ENCODE data around the gene XRCC5.

Gene XRCC5

DNA sequence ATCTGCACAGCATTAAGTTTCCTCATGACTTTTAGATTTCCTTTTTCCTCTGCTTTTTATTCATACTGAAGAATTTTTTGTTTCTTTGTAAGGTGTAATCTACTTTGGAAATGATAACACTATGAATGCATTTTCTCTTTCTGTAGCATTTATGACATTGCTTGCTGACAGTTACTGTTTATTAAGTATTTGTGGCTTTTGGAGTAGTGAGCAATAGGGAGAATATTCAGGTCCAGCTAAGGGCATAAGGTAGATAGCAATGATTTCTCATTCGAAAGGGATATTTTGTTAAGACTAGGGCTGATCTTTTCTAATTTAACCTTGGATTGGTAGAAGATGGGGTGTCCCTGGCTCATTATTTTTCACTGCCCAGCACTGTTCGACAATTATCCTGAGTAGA lies 80.3 kb downstream of the XRCC5 start:
- Histone ChIP-seq H3K4me2 (ENCODE audit: low read length) (no peak overlapping the region), H4K12ac (ENCODE audit: low read depth, low read length) (no peak overlapping the region), H3K36me3 (ENCODE audit: control insufficient read depth in 1 of 2, insufficient read depth in 2 of 2, low read length in 2 of 2) (peaks cover 7 to 21% of the 10 kb centered on the region in 2 experiments), H3K14ac (ENCODE audit: low read length) (no peak overlapping the region), H3K4me1 (ENCODE audit: control insufficient read depth in 1 of 2, insufficient read depth in 2 of 2, low read length in 2 of 2) (no peaks in the 10 kb centered on the region), H4K91ac (ENCODE audit: low read depth, low read length) (no peak overlapping the region), H2AK5ac (ENCODE audit: low read length) (no peak overlapping the region), H3K4ac (ENCODE audit: low read depth, low read length) (no peak overlapping the region), H2BK12ac (ENCODE audit: low read length) (no peak overlapping the region), H3K9ac (ENCODE audit: low read length) (no peak overlapping the region), H3K18ac (ENCODE audit: low read length) (no peak overlapping the region), H3K79me2 (ENCODE audit: control insufficient read depth, insufficient read depth, low read length, poor library complexity) (no peaks in the 10 kb centered on the region), H3K4me3 (ENCODE audit: low read depth, low read length) (no peak overlapping the region), H2BK5ac (ENCODE audit: low read depth, low read length, poor library complexity) (no peak overlapping the region), H3K79me1 (ENCODE audit: low read length) (no peaks in the 10 kb centered on the region), H3K27me3 (ENCODE audit: insufficient read depth, low read length) (no peaks in the 10 kb centered on the region), H2BK120ac (ENCODE audit: insufficient read depth, low read length, poor library complexity) (no peak overlapping the region), H4K8ac (ENCODE audit: low read depth, low read length) (no peak overlapping the region), H2AFZ (ENCODE audit: insufficient read depth, low read length, poor library complexity) (no peak overlapping the region), H3K27ac (ENCODE audit: low read depth, low read length) (no peak overlapping the region), H3K23ac (ENCODE audit: low read length) (no peak overlapping the region), H3K9me3 (ENCODE audit: insufficient read depth, low read depth, low read length) (no peaks in the 10 kb centered on the region)
- DNase-seq = no peak
- WGBS (ENCODE audit: extremely low coverage, insufficient coverage, insufficient read length) = no CpG with 5 or more reads among the region's 2 CpGs

- Histone ChIP-seq H4K12ac (ENCODE audit: low read depth, low read length) (no peak overlapping the region), H2BK120ac (ENCODE audit: insufficient read depth, low read length, poor library complexity) (no peak overlapping the region), H3K9ac (ENCODE audit: low read length) (no peak overlapping the region), H3K9me3 (ENCODE audit: insufficient read depth, low read depth, low read length) (no peaks in the 10 kb centered on the region), H2BK5ac (ENCODE audit: low read depth, low read length, poor library complexity) (no peak overlapping the region), H3K4me2 (ENCODE audit: low read length) (no peak overlapping the region), H3K27ac (ENCODE audit: low read depth, low read length) (no peak overlapping the region), H3K4me3 (ENCODE audit: low read depth, low read length) (no peak overlapping the region), H3K27me3 (ENCODE audit: insufficient read depth, low read length) (no peaks in the 10 kb centered on the region), H4K91ac (ENCODE audit: low read depth, low read length) (no peak overlapping the region), H3K79me2 (ENCODE audit: control insufficient read depth, insufficient read depth, low read length, poor library complexity) (no peaks in the 10 kb centered on the region), H2AK5ac (ENCODE audit: low read length) (no peak overlapping the region), H3K4ac (ENCODE audit: low read depth, low read length) (no peak overlapping the region), H3K14ac (ENCODE audit: low read length) (no peak overlapping the region), H4K8ac (ENCODE audit: low read depth, low read length) (no peak overlapping the region), H2BK12ac (ENCODE audit: low read length) (no peak overlapping the region), H3K79me1 (ENCODE audit: low read length) (no peaks in the 10 kb centered on the region), H2AFZ (ENCODE audit: insufficient read depth, low read length, poor library complexity) (no peak overlapping the region), H3K23ac (ENCODE audit: low read length) (no peak overlapping the region), H3K4me1 (ENCODE audit: control insufficient read depth in 1 of 2, insufficient read depth in 2 of 2, low read length in 2 of 2) (no peaks in the 10 kb centered on the region), H3K18ac (ENCODE audit: low read length) (no peak overlapping the region), H3K36me3 (ENCODE audit: control insufficient read depth in 1 of 2, insufficient read depth in 2 of 2, low read length in 2 of 2) (peaks cover 11 to 21% of the 10 kb centered on the region in 2 experiments)
- no peak for DNase-seq
- WGBS (ENCODE audit: extremely low coverage, insufficient coverage, insufficient read length) = no CpG with 5 or more reads among the region's 4 CpGs
Measured at GRCh38 chr2:216192181-216192580, 83.0 kb downstream of the XRCC5 start.

GRCh38 chr2:216192931-216193330 lies 83.8 kb downstream of the XRCC5 start:
- no peak overlapping the region for H3K4me2 ChIP-seq (ENCODE audit: low read length)
- H3K9me3 ChIP-seq (ENCODE audit: insufficient read depth, low read depth, low read length) = no peaks in the 10 kb centered on the region
- H3K4me1 ChIP-seq (ENCODE audit: control insufficient read depth in 1 of 2, insufficient read depth in 2 of 2, low read length in 2 of 2) = no peaks in the 10 kb centered on the region
- H3K36me3 ChIP-seq (ENCODE audit: control insufficient read depth in 1 of 2, insufficient read depth in 2 of 2, low read length in 2 of 2) = peaks cover 12 to 26% of the 10 kb centered on the region in 2 experiments
- no peak overlapping the region for H3K14ac ChIP-seq (ENCODE audit: low read length)
- WGBS (ENCODE audit: extremely low coverage, insufficient coverage, insufficient read length) = no CpG with 5 or more reads among the region's 3 CpGs
- H4K8ac ChIP-seq (ENCODE audit: low read depth, low read length) = no peak overlapping the region
- H3K18ac ChIP-seq (ENCODE audit: low read length) = no peak overlapping the region
- H4K91ac ChIP-seq (ENCODE audit: low read depth, low read length) = no peak overlapping the region
- no peaks in the 10 kb centered on the region for H3K79me1 ChIP-seq (ENCODE audit: low read length)
- H3K79me2 ChIP-seq (ENCODE audit: control insufficient read depth, insufficient read depth, low read length, poor library complexity) = no peaks in the 10 kb centered on the region
- H4K12ac ChIP-seq (ENCODE audit: low read depth, low read length) = no peak overlapping the region
- no peak overlapping the region for H2BK12ac ChIP-seq (ENCODE audit: low read length)
- DNase-seq = peak; percentile 66 to 67
- H2BK5ac ChIP-seq (ENCODE audit: low read depth, low read length, poor library complexity) = no peak overlapping the region
- no peak overlapping the region for H2BK120ac ChIP-seq (ENCODE audit: insufficient read depth, low read length, poor library complexity)
- no peak overlapping the region for H2AK5ac ChIP-seq (ENCODE audit: low read length)
- H2AFZ ChIP-seq (ENCODE audit: insufficient read depth, low read length, poor library complexity) = no peak overlapping the region
- H3K27ac ChIP-seq (ENCODE audit: low read depth, low read length) = no peak overlapping the region
- H3K4me3 ChIP-seq (ENCODE audit: low read depth, low read length) = no peak overlapping the region
- no peak overlapping the region for H3K4ac ChIP-seq (ENCODE audit: low read depth, low read length)
- H3K27me3 ChIP-seq (ENCODE audit: insufficient read depth, low read length) = no peaks in the 10 kb centered on the region
- H3K23ac ChIP-seq (ENCODE audit: low read length) = peak overlapping the region; percentile 61
- H3K9ac ChIP-seq (ENCODE audit: low read length) = no peak overlapping the region

DNA sequence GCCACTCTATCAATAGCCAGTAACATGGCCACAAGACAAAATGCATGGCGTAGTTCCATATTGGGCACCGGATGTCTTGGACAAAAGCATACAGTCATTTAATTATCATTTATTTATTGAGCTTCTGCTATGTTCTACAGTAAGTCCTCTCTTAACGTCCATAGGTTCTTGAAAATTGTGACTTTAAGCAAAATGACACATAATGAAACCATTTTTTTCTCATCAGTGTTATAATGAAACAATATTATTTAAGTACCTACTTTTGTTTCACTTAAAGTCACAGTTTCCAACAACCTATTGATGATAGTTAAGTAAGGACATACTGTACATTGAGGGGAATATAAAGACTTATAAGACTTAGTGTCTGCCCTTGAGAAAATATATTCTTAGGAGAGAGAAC lies 84.9 kb downstream of the XRCC5 start:
- H3K4ac ChIP-seq (ENCODE audit: low read depth, low read length) = no peak overlapping the region
- no peaks in the 10 kb centered on the region for H3K27me3 ChIP-seq (ENCODE audit: insufficient read depth, low read length)
- H3K4me2 ChIP-seq (ENCODE audit: low read length) = no peak overlapping the region

More for the DNA sequence above, 84.9 kb downstream of the XRCC5 start:
- Histone ChIP-seq H3K79me1 (ENCODE audit: low read length) (no peaks in the 10 kb centered on the region), H4K12ac (ENCODE audit: low read depth, low read length) (no peak overlapping the region), H3K9me3 (ENCODE audit: insufficient read depth, low read depth, low read length) (no peaks in the 10 kb centered on the region), H3K23ac (ENCODE audit: low read length) (no peak overlapping the region), H3K14ac (ENCODE audit: low read length) (no peak overlapping the region), H3K27ac (ENCODE audit: low read depth, low read length) (no peak overlapping the region), H4K91ac (ENCODE audit: low read depth, low read length) (no peak overlapping the region), H2BK5ac (ENCODE audit: low read depth, low read length, poor library complexity) (no peak overlapping the region), H2AK5ac (ENCODE audit: low read length) (no peak overlapping the region), H2BK120ac (ENCODE audit: insufficient read depth, low read length, poor library complexity) (no peak overlapping the region), H3K4me3 (ENCODE audit: low read depth, low read length) (no peak overlapping the region), H3K79me2 (ENCODE audit: control insufficient read depth, insufficient read depth, low read length, poor library complexity) (no peaks in the 10 kb centered on the region), H2BK12ac (ENCODE audit: low read length) (no peak overlapping the region), H3K4me1 (ENCODE audit: control insufficient read depth in 1 of 2, insufficient read depth in 2 of 2, low read length in 2 of 2) (no peaks in the 10 kb centered on the region), H4K8ac (ENCODE audit: low read depth, low read length) (no peak overlapping the region), H3K36me3 (ENCODE audit: control insufficient read depth in 1 of 2, insufficient read depth in 2 of 2, low read length in 2 of 2) (peaks cover 15 to 29% of the 10 kb centered on the region in 2 experiments), H3K18ac (ENCODE audit: low read length) (no peak overlapping the region), H3K9ac (ENCODE audit: low read length) (no peak overlapping the region), H2AFZ (ENCODE audit: insufficient read depth, low read length, poor library complexity) (no peak overlapping the region)
- WGBS (ENCODE audit: extremely low coverage, insufficient coverage, insufficient read length) = no CpG with 5 or more reads among the region's 3 CpGs
- DNase-seq = no peak
